ENCODE results near the gene VPS33A. TPM values are rescaled to one million over a fixed set of nuclear protein-coding genes. Genes with fewer than 3 reads are reported as not detected.

The VPS33A gene
- total and polyA plus RNA-seq, 2 donors (not counting 3 experiments of a cell fraction or from before 2014, with no cell fraction given) = 12.1 to 23.1 TPM

- TF ChIP-seq POLR2A (IDR thresholded peaks at IDR 0.05; ENCODE audit: low read depth, low read length) (no peak), EZH2 (IDR thresholded peaks at IDR 0.05; ENCODE audit: borderline replicate concordance, low read depth, low read length, severe bottlenecking) (no peak), JUN (IDR thresholded peaks at IDR 0.05; ENCODE audit: borderline replicate concordance, insufficient read depth, insufficient read length, low read depth) (no peak), FOS (IDR thresholded peaks at IDR 0.05; ENCODE audit: borderline replicate concordance, insufficient read depth, low read length) (no peak), CTCF (IDR thresholded peaks at IDR 0.05; ENCODE audit: extremely low read depth in 1 of 2, insufficient read depth in 1 of 2, low read depth in 1 of 2, low read length in 2 of 2) (no peak), POLR2AphosphoS5 (IDR thresholded peaks at IDR 0.05; ENCODE audit: insufficient read depth, low read depth, low read length) (no peak), MYC (IDR thresholded peaks at IDR 0.05; ENCODE audit: low read depth, low read length) (no peak), MAX (IDR thresholded peaks at IDR 0.05; ENCODE audit: insufficient read depth, insufficient read length) (no peak), GATA2 (IDR thresholded peaks at IDR 0.05; ENCODE audit: insufficient read depth, insufficient read length, low read depth, low read length) (no peak)
- Histone ChIP-seq H3K9ac (replicated peaks; ENCODE audit: extremely low read depth, insufficient read depth, low read length) (peak overlapping the region; percentile 89), H3K27me3 (ENCODE audit: control insufficient read depth in 2 of 2, insufficient read depth in 2 of 2, low read length in 2 of 2) (no peaks in the 10 kb centered on the region), H3K9me3 (replicated peaks; ENCODE audit: control insufficient read depth, insufficient read depth, low read length) (no peaks in the 10 kb centered on the region), H3K4me3 (replicated peaks in 1 of 3; ENCODE audit: insufficient read depth in 1 of 3, low read depth in 1 of 3, low read length in 3 of 3) (peak overlapping the region; percentile 48 to 86 (median 66)), H3K4me2 (ENCODE audit: insufficient read depth, low read length) (peak overlapping the region; percentile 76), H3K79me2 (ENCODE audit: control insufficient read depth, insufficient read depth, low read length) (peaks cover 3% of the 10 kb centered on the region), H3K4me1 (ENCODE audit: control insufficient read depth, extremely low read depth, insufficient read depth, low read length) (peaks cover 12% of the 10 kb centered on the region), H2AFZ (ENCODE audit: low read depth, low read length) (peak overlapping the region; percentile 42), H3K36me3 (ENCODE audit: control insufficient read depth in 2 of 2, extremely low read depth in 1 of 2, insufficient read depth in 2 of 2, low read length in 2 of 2) (peaks cover 1 to 6% of the 10 kb centered on the region in 2 experiments), H4K20me1 (replicated peaks; ENCODE audit: control insufficient read depth, extremely low read depth, insufficient read depth, low read length) (no peaks in the 10 kb centered on the region), H3K27ac (ENCODE audit: insufficient read depth, low read depth, low read length) (peak overlapping the region; percentile 48), H3K9me1 (replicated peaks; ENCODE audit: control insufficient read depth, extremely low read depth, insufficient read depth, low read length) (no peaks in the 10 kb centered on the region)
- POLR2A ChIA-PET = no interaction called here
- dilution Hi-C loops (cut with MboI; ENCODE audit: extremely low pct_ligation_motif_present, low sequenced_read_pairs) (no loop called here), intact Hi-C loops (cut with micrococcal nuclease) (loop anchor here (1.0 kb wide), 1 partner anchor 40 kb away; the partner anchor contains the start of gene DIABLO)
- DNase-seq (ENCODE audit: low read depth, low spot score) (no peak), FAIRE-seq (no peak)
- CTCF ChIA-PET = no interaction called here
- BruUV-seq (replicated peaks) = TSS peak; percentile 54
Observed at GRCh38 chr12:122265886-122266229, 436 bp downstream of the VPS33A start.
